Testis (tissue), 3 donors: ENCODE data around the gene MOSPD3. TPM values are rescaled to one million over a fixed set of nuclear protein-coding genes. Genes with fewer than 3 reads are reported as not detected.
A peak's percentile ranks its signal among the peaks of the same experiment; 100 is the strongest.

Source experiments
- DNase-seq: peaks from one replicate; pipeline ENCODE4 v3.0.0-alpha.2; 2019
- H3K27ac ChIP-seq, 2 donors: fragments of 200-600 bp; sonication (generic); one replicate each; pipeline ENCODE4 v1.5.1; 2019
- H3K27me3 ChIP-seq: fragments of 200-600 bp; sonication (generic); one replicate; pipeline ENCODE4 v1.5.1; 2019
- H3K36me3 ChIP-seq: fragments of 200-600 bp; sonication (generic); one replicate; pipeline ENCODE4 v1.5.1; 2017; ENCODE audit warnings: low read depth; ENCODE audit errors: missing control alignments
- H3K4me1 ChIP-seq: fragments of 200-600 bp; sonication (generic); one replicate; pipeline ENCODE4 v1.5.1; 2019
- H3K4me3 ChIP-seq, 2 donors: fragments of 200-600 bp; sonication (generic); one replicate each; pipeline ENCODE4 v1.5.1; 2017 to 2019
- H3K9me3 ChIP-seq: fragments of 200-600 bp; sonication (generic); one replicate; pipeline ENCODE4 v1.5.1; 2017
- POLR2A ChIP-seq: fragments of 450-650 bp; IDR thresholded peaks from one replicate; pipeline ENCODE4 v1.6.1; 2017; ENCODE audit warnings: antibody characterized with exemption, mild to moderate bottlenecking, moderate library complexity
- WGBS, 2 donors: methylation state at CpG; one replicate each; pipeline ENCODE4 v1.1.5; 2018; 5-methylcytosine and 5-hydroxymethylcytosine counted together
- intact Hi-C: fragments of 100-400 bp; cut with DNase I; formaldehyde crosslinking; loops from one replicate; pipeline ENCODE4 v1.15.1; 2023; ENCODE audit warnings: low total_unique reads
- polyA plus RNA-seq: library from polyadenylated mRNA; stranded (reverse); fragments of 350-450 nt; fragmentation: Illumina TruSeq; extraction: RNeasy Lipid Tissue Mini Kit (QIAGEN cat#74804); gene quantifications from one replicate; pipeline ENCODE4 v1.2.3, GENCODE V29; 2014; ENCODE audit warnings: low read depth, low replicate concordance; ENCODE audit not compliant: insufficient read depth
- total RNA-seq, 2 donors: library from RNA; depleted of rRNA; stranded (reverse); fragments of >200 nt; gene quantifications; one replicate each; pipeline ENCODE4 v1.2.3, GENCODE V29; 2016
- TF ChIP-seq, protein P1 (sequence below), 3 experiments: fragments of 450-650 bp in 2 of 3; fragments of 200-600 bp in 1 of 3; sonication (generic) in 1 of 3; IDR thresholded peaks; one replicate each; pipeline ENCODE4 v1.5.1; 2016 to 2019; ENCODE audit warnings: antibody characterized with exemption in 3 of 3, mild to moderate bottlenecking in 2 of 3, moderate library complexity in 1 of 3

The MOSPD3 gene
- total and polyA plus RNA-seq, 3 donors from 2014 or later = 40.6 to 78.9 (median 62.8) TPM

DNA sequence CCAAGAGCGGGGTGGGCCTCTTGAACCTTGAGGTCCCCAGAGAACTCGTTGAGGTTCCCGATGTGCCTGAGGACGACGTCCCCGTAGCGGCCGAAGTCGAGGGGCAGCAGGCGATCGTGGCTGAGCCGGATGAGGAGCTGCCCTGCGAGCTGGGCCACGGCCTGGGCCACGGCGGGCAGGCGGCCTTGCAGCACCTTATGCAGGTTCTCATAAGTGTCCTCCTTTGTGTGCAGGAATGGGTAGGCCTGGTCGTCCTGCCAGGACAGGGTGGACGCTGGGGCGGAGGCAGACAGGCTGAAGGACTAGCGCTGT, 14.9 kb downstream of the MOSPD3 start:
- no peak for DNase-seq
- H3K27ac ChIP-seq = no peak overlapping the region
- H3K4me1 ChIP-seq = peaks cover 2% of the 10 kb centered on the region
- H3K9me3 ChIP-seq = no peaks in the 10 kb centered on the region
- H3K36me3 ChIP-seq = no peaks in the 10 kb centered on the region
- intact Hi-C loops = no loop called here
- no peaks in the 10 kb centered on the region for H3K27me3 ChIP-seq
- TF ChIP-seq POLR2A = no peak
- TF ChIP-seq, protein P1, sequence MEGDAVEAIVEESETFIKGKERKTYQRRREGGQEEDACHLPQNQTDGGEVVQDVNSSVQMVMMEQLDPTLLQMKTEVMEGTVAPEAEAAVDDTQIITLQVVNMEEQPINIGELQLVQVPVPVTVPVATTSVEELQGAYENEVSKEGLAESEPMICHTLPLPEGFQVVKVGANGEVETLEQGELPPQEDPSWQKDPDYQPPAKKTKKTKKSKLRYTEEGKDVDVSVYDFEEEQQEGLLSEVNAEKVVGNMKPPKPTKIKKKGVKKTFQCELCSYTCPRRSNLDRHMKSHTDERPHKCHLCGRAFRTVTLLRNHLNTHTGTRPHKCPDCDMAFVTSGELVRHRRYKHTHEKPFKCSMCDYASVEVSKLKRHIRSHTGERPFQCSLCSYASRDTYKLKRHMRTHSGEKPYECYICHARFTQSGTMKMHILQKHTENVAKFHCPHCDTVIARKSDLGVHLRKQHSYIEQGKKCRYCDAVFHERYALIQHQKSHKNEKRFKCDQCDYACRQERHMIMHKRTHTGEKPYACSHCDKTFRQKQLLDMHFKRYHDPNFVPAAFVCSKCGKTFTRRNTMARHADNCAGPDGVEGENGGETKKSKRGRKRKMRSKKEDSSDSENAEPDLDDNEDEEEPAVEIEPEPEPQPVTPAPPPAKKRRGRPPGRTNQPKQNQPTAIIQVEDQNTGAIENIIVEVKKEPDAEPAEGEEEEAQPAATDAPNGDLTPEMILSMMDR (IDR thresholded peaks at IDR 0.05) = no peak
- peak overlapping the region; percentile 20 to 21 for H3K4me3 ChIP-seq
- WGBS, 2 donors = 83 to 93% methylated on average over 2 to 21 of the region's 21 CpGs

GRCh38 chr7:100629117-100629716, 16.9 kb downstream of the MOSPD3 start:
- 86 to 87% methylated on average over 3 to 11 of the region's 11 CpGs for WGBS, 2 donors
- no peak overlapping the region for H3K27ac ChIP-seq
- H3K36me3 ChIP-seq = no peaks in the 10 kb centered on the region
- H3K27me3 ChIP-seq = no peaks in the 10 kb centered on the region
- DNase-seq = peak; percentile 35
- H3K4me3 ChIP-seq = no peak overlapping the region
- no peaks in the 10 kb centered on the region for H3K9me3 ChIP-seq
- TF ChIP-seq, protein P1 (IDR thresholded peaks at IDR 0.05) = peak in 1 of 3 experiments; percentile 13
- TF ChIP-seq POLR2A = no peak
- peaks cover 7% of the 10 kb centered on the region for H3K4me1 ChIP-seq
- intact Hi-C loops = no loop called here

- TF ChIP-seq, protein P1 (IDR thresholded peaks at IDR 0.05) = no peak
- no peak for TF ChIP-seq POLR2A
- H3K36me3 ChIP-seq = no peaks in the 10 kb centered on the region
Observed at GRCh38 chr7:100630066-100630465, 17.7 kb downstream of the MOSPD3 start.

DNA sequence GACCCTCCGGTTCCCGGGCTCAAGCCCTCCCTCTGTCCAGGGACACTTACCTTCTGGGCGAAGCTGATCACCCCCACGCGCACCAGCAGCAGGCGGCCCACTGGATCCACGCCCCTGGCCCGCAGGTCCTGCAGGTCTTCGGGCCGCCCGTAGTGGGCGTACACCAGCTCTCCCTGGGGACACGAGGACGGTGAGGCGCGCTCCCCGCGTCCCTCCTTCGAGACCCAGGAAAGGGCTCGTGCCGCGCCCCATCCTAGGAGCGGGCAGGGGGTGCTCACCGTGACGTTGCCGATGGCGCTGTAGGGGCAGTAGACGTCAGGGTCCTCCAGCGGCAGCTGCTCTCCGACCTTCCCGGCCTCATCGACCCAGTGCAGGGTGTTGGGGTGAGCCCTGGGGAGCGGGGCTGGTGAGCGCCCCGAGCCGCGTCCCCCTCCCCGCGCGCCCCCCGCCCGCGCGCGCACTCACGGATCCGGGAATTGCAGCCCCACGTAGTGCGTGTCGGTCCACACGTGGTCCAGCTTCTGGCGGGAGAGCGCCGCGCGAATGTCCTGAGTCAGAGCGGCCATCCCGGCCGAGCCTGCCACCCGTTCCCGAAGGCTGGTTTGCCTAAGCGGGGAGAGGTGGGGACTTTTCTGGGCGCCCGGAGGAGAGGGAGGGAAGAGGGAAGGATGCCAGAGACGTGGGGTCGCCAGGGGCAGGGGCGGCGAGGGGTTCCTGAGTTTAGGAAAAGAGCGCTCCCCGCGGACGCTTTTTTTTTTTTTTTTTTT, 20.8 kb downstream of the MOSPD3 start:
- no peak overlapping the region for H3K27ac ChIP-seq
- intact Hi-C loops = no loop called here
- no peaks in the 10 kb centered on the region for H3K27me3 ChIP-seq
- H3K9me3 ChIP-seq = no peaks in the 10 kb centered on the region
- peaks cover 5% of the 10 kb centered on the region for H3K4me1 ChIP-seq
- H3K36me3 ChIP-seq = no peaks in the 10 kb centered on the region
- TF ChIP-seq POLR2A = no peak
- TF ChIP-seq, protein P1 (IDR thresholded peaks at IDR 0.05) = no peak
- WGBS, 2 donors = 2% methylated on average over 22 to 45 of the region's 72 CpGs
- peak; percentile 43 for DNase-seq
- H3K4me3 ChIP-seq = peak overlapping the region; percentile 27 to 59

More at GRCh38 chr7:100630066-100630465, 17.7 kb downstream of the MOSPD3 start:
- 94 to 95% methylated on average over 3 to 4 of the region's 4 CpGs for WGBS, 2 donors
- H3K4me3 ChIP-seq = no peak overlapping the region
- intact Hi-C loops = no loop called here
- DNase-seq = no peak
- H3K27me3 ChIP-seq = no peaks in the 10 kb centered on the region
- no peaks in the 10 kb centered on the region for H3K9me3 ChIP-seq
- peaks cover 7% of the 10 kb centered on the region for H3K4me1 ChIP-seq
- H3K27ac ChIP-seq = no peak overlapping the region
